Karpas-422 (cell line): Measurements from ENCODE around the gene CACNA1C. TPM values are rescaled to one million over a fixed set of nuclear protein-coding genes. Genes with fewer than 3 reads are reported as not detected.

ENCODE experiments used
- DNase-seq: peaks from one replicate; pipeline ENCODE4 v3.0.0-alpha.2; 2015
- H2AFZ ChIP-seq: fragments of 200-600 bp; sonication (generic); 2 replicates; pipeline ENCODE4 v1.6.1; 2014; ENCODE audit warnings: antibody characterized with exemption, low read length, mixed read lengths
- H3K27ac ChIP-seq: fragments of 200-600 bp; sonication (generic); 2 replicates; pipeline ENCODE4 v1.5.1; 2014; ENCODE audit warnings: mild to moderate bottlenecking, low read length, moderate library complexity
- H3K27me3 ChIP-seq: fragments of 200-600 bp; sonication (generic); 2 replicates; pipeline ENCODE4 v1.6.1; 2014; ENCODE audit warnings: low read length, mixed read lengths
- H3K36me3 ChIP-seq: fragments of 200-600 bp; sonication (generic); 2 replicates; pipeline ENCODE4 v1.6.1; 2014; ENCODE audit warnings: low read length, mixed read lengths; ENCODE audit not compliant: insufficient read depth
- H3K4me1 ChIP-seq: fragments of 200-600 bp; sonication (generic); 2 replicates; pipeline ENCODE4 v1.6.1; 2014; ENCODE audit warnings: mild to moderate bottlenecking, low read length, mixed read lengths
- H3K4me2 ChIP-seq: fragments of 200-600 bp; sonication (generic); 2 replicates; pipeline ENCODE4 v1.6.1; 2014; ENCODE audit warnings: low read length, low read depth, mild to moderate bottlenecking; ENCODE audit not compliant: poor library complexity, severe bottlenecking
- H3K4me3 ChIP-seq: fragments of 200-600 bp; sonication (generic); 2 replicates; pipeline ENCODE4 v1.5.1; 2014; ENCODE audit warnings: mild to moderate bottlenecking, antibody characterized with exemption, low read length, mixed read lengths
- H3K79me2 ChIP-seq: fragments of 200-600 bp; sonication (generic); 2 replicates; pipeline ENCODE4 v1.6.1; 2014; ENCODE audit warnings: mild to moderate bottlenecking, low read length, mixed read lengths
- H3K9ac ChIP-seq: fragments of 200-600 bp; sonication (generic); 2 replicates; pipeline ENCODE4 v1.6.0; 2014; ENCODE audit warnings: low read length
- H3K9me2 ChIP-seq: fragments of 200-600 bp; sonication (generic), shearing (Covaris generic); replicated peaks from 2 replicates; pipeline ENCODE4 v1.6.0; 2014; ENCODE audit warnings: mild to moderate bottlenecking, low read length, moderate library complexity; ENCODE audit not compliant: insufficient read depth
- H3K9me3 ChIP-seq: fragments of 300-700, 200-600 bp; sonication (generic); 2 replicates; pipeline ENCODE4 v1.6.1; 2014; ENCODE audit warnings: low read length, mixed read lengths
- H4K20me1 ChIP-seq: fragments of 200-600 bp; sonication (generic); 2 replicates; pipeline ENCODE4 v1.6.1; 2014; ENCODE audit warnings: mild to moderate bottlenecking, antibody characterized with exemption, low read length, low read depth; ENCODE audit not compliant: insufficient read depth
- total RNA-seq: library from RNA; depleted of rRNA; stranded (reverse); fragments of >200 nt; shearing (Covaris generic); gene quantifications from 2 replicates; pipeline ENCODE4 v1.2.3, GENCODE V29; 2014; ENCODE audit warnings: low replicate concordance

CACNA1C gene
- total RNA-seq, 1 experiment from 2014 or later: 0.11 TPM

GRCh38 chr12:2638273-2639019 is 585.7 kb downstream of the CACNA1C start:
- no peaks in the 10 kb centered on the region for H3K9me3 ChIP-seq
- H3K27ac ChIP-seq: no peak overlapping the region
- H3K36me3 ChIP-seq: no peaks in the 10 kb centered on the region
- no peaks in the 10 kb centered on the region; the same call in 1 of the 2 replicates for H3K4me1 ChIP-seq
- no peaks in the 10 kb centered on the region for H3K9me2 ChIP-seq
- DNase-seq: no peak
- H2AFZ ChIP-seq: no peak overlapping the region
- H3K79me2 ChIP-seq: no peaks in the 10 kb centered on the region
- no peaks in the 10 kb centered on the region for H4K20me1 ChIP-seq
- H3K9ac ChIP-seq: no peak overlapping the region
- H3K4me3 ChIP-seq: no peak overlapping the region
- H3K4me2 ChIP-seq: no peak overlapping the region
- no peaks in the 10 kb centered on the region for H3K27me3 ChIP-seq

GRCh38 chr12:2639020-2639298 is 586.2 kb downstream of the CACNA1C start:
- Histone ChIP-seq H2AFZ (no peak overlapping the region), H3K27ac (no peak overlapping the region), H3K9me2 (no peaks in the 10 kb centered on the region), H3K79me2 (no peaks in the 10 kb centered on the region), H3K4me3 (no peak overlapping the region), H3K9me3 (no peaks in the 10 kb centered on the region), H3K4me1 (no peaks in the 10 kb centered on the region; the same call in 1 of the 2 replicates), H4K20me1 (no peaks in the 10 kb centered on the region), H3K9ac (no peak overlapping the region), H3K27me3 (no peaks in the 10 kb centered on the region), H3K4me2 (no peak overlapping the region), H3K36me3 (no peaks in the 10 kb centered on the region)
- DNase-seq: no peak

- H3K4me2 ChIP-seq: no peak overlapping the region
- H4K20me1 ChIP-seq: no peaks in the 10 kb centered on the region
- H3K36me3 ChIP-seq: no peaks in the 10 kb centered on the region
- DNase-seq: no peak
- H2AFZ ChIP-seq: no peak overlapping the region
- no peaks in the 10 kb centered on the region for H3K27me3 ChIP-seq
- no peaks in the 10 kb centered on the region for H3K9me3 ChIP-seq
- no peak overlapping the region for H3K27ac ChIP-seq
- H3K4me3 ChIP-seq: no peak overlapping the region
- H3K9me2 ChIP-seq: no peaks in the 10 kb centered on the region
- H3K4me1 ChIP-seq: no peaks in the 10 kb centered on the region; the same call in 1 of the 2 replicates
- H3K79me2 ChIP-seq: no peaks in the 10 kb centered on the region
- no peak overlapping the region for H3K9ac ChIP-seq
Measured at GRCh38 chr12:2640281-2640680, 587.5 kb downstream of the CACNA1C start.

GRCh38 chr12:2640709-2641108 is 587.9 kb downstream of the CACNA1C start:
- H2AFZ ChIP-seq: no peak overlapping the region
- H4K20me1 ChIP-seq: no peaks in the 10 kb centered on the region
- H3K9me3 ChIP-seq: no peaks in the 10 kb centered on the region
- H3K4me3 ChIP-seq: no peak overlapping the region
- no peaks in the 10 kb centered on the region for H3K27me3 ChIP-seq
- no peak overlapping the region for H3K4me2 ChIP-seq
- H3K9ac ChIP-seq: no peak overlapping the region
- no peaks in the 10 kb centered on the region for H3K79me2 ChIP-seq
- DNase-seq: no peak
- no peak overlapping the region for H3K27ac ChIP-seq
- no peaks in the 10 kb centered on the region for H3K9me2 ChIP-seq
- no peaks in the 10 kb centered on the region for H3K36me3 ChIP-seq
- H3K4me1 ChIP-seq: no peaks in the 10 kb centered on the region; the same call in 1 of the 2 replicates

GRCh38 chr12:2641207-2641606 is 588.4 kb downstream of the CACNA1C start:
- Histone ChIP-seq H3K4me3 (no peak overlapping the region), H3K36me3 (no peaks in the 10 kb centered on the region), H3K9me3 (no peaks in the 10 kb centered on the region), H3K9ac (no peak overlapping the region), H3K4me2 (no peak overlapping the region), H3K27me3 (no peaks in the 10 kb centered on the region), H2AFZ (no peak overlapping the region), H3K9me2 (no peaks in the 10 kb centered on the region), H4K20me1 (no peaks in the 10 kb centered on the region), H3K4me1 (no peaks in the 10 kb centered on the region; the same call in 1 of the 2 replicates), H3K27ac (no peak overlapping the region), H3K79me2 (no peaks in the 10 kb centered on the region)
- DNase-seq: peak; percentile 57

- no peaks in the 10 kb centered on the region for H4K20me1 ChIP-seq
- no peak overlapping the region for H3K4me3 ChIP-seq
- H3K9me3 ChIP-seq: no peaks in the 10 kb centered on the region
- H3K9ac ChIP-seq: no peak overlapping the region
- no peak overlapping the region for H3K4me2 ChIP-seq
- H3K9me2 ChIP-seq: no peaks in the 10 kb centered on the region
- H3K27ac ChIP-seq: no peak overlapping the region
- no peaks in the 10 kb centered on the region for H3K36me3 ChIP-seq
- H3K27me3 ChIP-seq: no peaks in the 10 kb centered on the region
- no peaks in the 10 kb centered on the region; the same call in 1 of the 2 replicates for H3K4me1 ChIP-seq
- H2AFZ ChIP-seq: no peak overlapping the region
- no peak for DNase-seq
- H3K79me2 ChIP-seq: no peaks in the 10 kb centered on the region
Measured at GRCh38 chr12:2641761-2642160, 589.0 kb downstream of the CACNA1C start.

- Histone ChIP-seq H3K4me2 (no peak overlapping the region), H3K4me3 (no peak overlapping the region), H2AFZ (no peak overlapping the region), H3K9me2 (no peaks in the 10 kb centered on the region), H4K20me1 (no peaks in the 10 kb centered on the region), H3K9ac (no peak overlapping the region), H3K9me3 (no peaks in the 10 kb centered on the region), H3K27ac (no peak overlapping the region), H3K79me2 (no peaks in the 10 kb centered on the region), H3K27me3 (no peaks in the 10 kb centered on the region), H3K36me3 (no peaks in the 10 kb centered on the region), H3K4me1 (no peaks in the 10 kb centered on the region; the same call in 1 of the 2 replicates)
- no peak for DNase-seq
Measured at GRCh38 chr12:2642176-2642892, 589.5 kb downstream of the CACNA1C start.

GRCh38 chr12:2642896-2643425 is 590.2 kb downstream of the CACNA1C start:
- H4K20me1 ChIP-seq: no peaks in the 10 kb centered on the region
- no peak overlapping the region for H3K4me2 ChIP-seq
- no peak overlapping the region for H3K27ac ChIP-seq
- H3K9ac ChIP-seq: no peak overlapping the region
- no peaks in the 10 kb centered on the region for H3K9me2 ChIP-seq
- H3K4me1 ChIP-seq: no peaks in the 10 kb centered on the region; the same call in 1 of the 2 replicates
- no peaks in the 10 kb centered on the region for H3K36me3 ChIP-seq
- H3K79me2 ChIP-seq: no peaks in the 10 kb centered on the region
- no peaks in the 10 kb centered on the region for H3K9me3 ChIP-seq
- DNase-seq: no peak
- H3K4me3 ChIP-seq: no peak overlapping the region
- no peak overlapping the region for H2AFZ ChIP-seq
- no peaks in the 10 kb centered on the region for H3K27me3 ChIP-seq
